ENCODE results near the gene FABP3.

DNA sequence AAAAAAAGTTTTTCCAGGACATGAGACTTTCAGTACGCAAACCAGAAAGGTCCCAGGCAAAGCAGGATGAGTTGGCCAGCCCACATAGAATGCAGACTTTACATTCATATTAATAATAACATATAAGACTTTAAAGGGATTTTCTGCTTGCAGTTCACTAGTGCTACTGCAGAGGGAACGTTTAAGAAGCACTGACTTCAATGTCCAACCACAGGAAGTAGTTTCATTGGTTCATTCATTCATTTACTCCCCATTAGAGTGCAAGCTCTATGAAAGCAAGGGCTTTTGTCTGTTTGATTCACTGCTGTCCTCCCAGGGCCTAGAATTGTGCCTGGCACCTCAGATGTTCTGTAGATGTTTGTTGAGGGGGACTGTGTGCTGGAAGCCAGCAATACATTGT is 28.4 kb upstream of the FABP3 start:
- TF ChIP-seq CTCF (IDR thresholded peaks at IDR 0.05) = no peak
- no peak for TF ChIP-seq POLR2A (IDR thresholded peaks at IDR 0.05)
